Neuronal stem cell (in vitro differentiated cells): Measurements from ENCODE around the gene CFAP73.

Experiments used
- DNase-seq: peaks from one replicate; pipeline ENCODE4 v3.0.0-alpha.2; 2013; ENCODE audit warnings: low spot score
- H2AFZ ChIP-seq: one replicate; pipeline ENCODE4 v1.6.1; 2013; ENCODE audit warnings: mild to moderate bottlenecking, low read length, inconsistent platforms
- H2AK5ac ChIP-seq: 2 replicates; pipeline ENCODE4 v1.6.1; 2013; ENCODE audit warnings: low read depth, mild to moderate bottlenecking, inconsistent platforms, low read length, moderate library complexity, mixed read lengths
- H2BK120ac ChIP-seq: 2 replicates; pipeline ENCODE4 v1.6.1; 2013; ENCODE audit warnings: low read depth, mild to moderate bottlenecking, inconsistent platforms, low read length, moderate library complexity, mixed read lengths
- H2BK12ac ChIP-seq: one replicate; pipeline ENCODE4 v1.6.1; 2013; ENCODE audit warnings: low read length, inconsistent platforms
- H2BK15ac ChIP-seq: 2 replicates; pipeline ENCODE4 v1.6.1; 2013; ENCODE audit warnings: mild to moderate bottlenecking, low read length, inconsistent platforms, mixed read lengths
- H2BK5ac ChIP-seq: one replicate; pipeline ENCODE4 v1.6.1; 2013; ENCODE audit warnings: inconsistent platforms, mild to moderate bottlenecking, low read length, moderate library complexity
- H3K14ac ChIP-seq: one replicate; pipeline ENCODE4 v1.6.1; 2013; ENCODE audit warnings: low read length, inconsistent platforms
- H3K18ac ChIP-seq: 2 replicates; pipeline ENCODE4 v1.6.1; 2013; ENCODE audit warnings: low read length, inconsistent platforms
- H3K23ac ChIP-seq: 2 replicates; pipeline ENCODE4 v1.6.1; 2013; ENCODE audit warnings: low read depth, mild to moderate bottlenecking, mixed read lengths, low read length, inconsistent platforms; ENCODE audit not compliant: poor library complexity
- H3K27ac ChIP-seq: replicated peaks from 3 replicates; pipeline ENCODE4 v1.5.1; 2013; ENCODE audit warnings: low read length, inconsistent platforms
- H3K27me3 ChIP-seq, 3 experiments: 2 replicates each; pipeline ENCODE4 v1.6.1; 2013; ENCODE audit warnings: low read length in 3 of 3, mild to moderate bottlenecking in 2 of 3, inconsistent platforms in 1 of 3, low read depth in 1 of 3, mixed read lengths in 1 of 3, moderate library complexity in 1 of 3; ENCODE audit not compliant: control insufficient read depth in 3 of 3, insufficient read depth in 3 of 3
- H3K36me3 ChIP-seq, 2 donors: replicated peaks in 1 of 2; 2 replicates each; pipeline ENCODE4 v1.6.1; 2013; ENCODE audit warnings: low read length in 2 of 2; ENCODE audit not compliant: control insufficient read depth in 2 of 2, insufficient read depth in 2 of 2
- H3K4ac ChIP-seq: 2 replicates; pipeline ENCODE4 v1.6.1; 2013; ENCODE audit warnings: inconsistent platforms, mild to moderate bottlenecking, low read length, moderate library complexity
- H3K4me1 ChIP-seq, 2 donors: 1 replicate in 1 of 2; 2 replicates in 1 of 2; pipeline ENCODE4 v1.6.1; 2013; ENCODE audit warnings: low read length in 2 of 2, low read depth in 1 of 2; ENCODE audit not compliant: control insufficient read depth in 2 of 2, insufficient read depth in 1 of 2
- H3K4me2 ChIP-seq: one replicate; pipeline ENCODE4 v1.6.1; 2013; ENCODE audit warnings: mild to moderate bottlenecking, low read length, inconsistent platforms; ENCODE audit not compliant: insufficient read depth, poor library complexity, severe bottlenecking
- H3K4me3 ChIP-seq, 2 donors: 2 replicates each; pipeline ENCODE4 v1.5.1; 2013; ENCODE audit warnings: low read length in 2 of 2, mild to moderate bottlenecking in 2 of 2, inconsistent platforms in 1 of 2, moderate library complexity in 1 of 2
- H3K79me1 ChIP-seq: one replicate; pipeline ENCODE4 v1.6.1; 2013; ENCODE audit warnings: low read depth, mild to moderate bottlenecking, inconsistent platforms, low read length, moderate library complexity
- H3K9ac ChIP-seq: one replicate; pipeline ENCODE4 v1.6.1; 2013; ENCODE audit warnings: mild to moderate bottlenecking, low read depth, low read length, inconsistent platforms; ENCODE audit not compliant: poor library complexity
- H3K9me3 ChIP-seq, 2 donors: replicated peaks in 1 of 2; 2 replicates each; pipeline versions ENCODE3 to v1.6.1; 2013; ENCODE audit warnings: low read length in 2 of 2, mild to moderate bottlenecking in 2 of 2, inconsistent platforms in 1 of 2, low read depth in 1 of 2, mixed read lengths in 1 of 2, moderate library complexity in 1 of 2; ENCODE audit not compliant: control insufficient read depth in 2 of 2, insufficient read depth in 1 of 2
- H4K8ac ChIP-seq: one replicate; pipeline ENCODE4 v1.6.1; 2013; ENCODE audit warnings: low read depth, mild to moderate bottlenecking, inconsistent platforms, low read length, moderate library complexity
- H4K91ac ChIP-seq: one replicate; pipeline ENCODE4 v1.6.1; 2013; ENCODE audit warnings: low read length, low read depth, mild to moderate bottlenecking, inconsistent platforms; ENCODE audit not compliant: poor library complexity
- WGBS, 2 donors: extraction: QIAGEN DNeasy Blood & Tissue Kit; methylation state at CpG; one replicate each; pipeline ENCODE4 v1.1.7; 2013; ENCODE audit warnings: missing lambda C conversion rate in 2 of 2, mixed read lengths in 1 of 2; ENCODE audit not compliant: insufficient read length in 2 of 2, insufficient replicate concordance in 1 of 2; ENCODE audit errors: extremely low coverage in 2 of 2; 5-methylcytosine and 5-hydroxymethylcytosine counted together

CFAP73 gene

DNA sequence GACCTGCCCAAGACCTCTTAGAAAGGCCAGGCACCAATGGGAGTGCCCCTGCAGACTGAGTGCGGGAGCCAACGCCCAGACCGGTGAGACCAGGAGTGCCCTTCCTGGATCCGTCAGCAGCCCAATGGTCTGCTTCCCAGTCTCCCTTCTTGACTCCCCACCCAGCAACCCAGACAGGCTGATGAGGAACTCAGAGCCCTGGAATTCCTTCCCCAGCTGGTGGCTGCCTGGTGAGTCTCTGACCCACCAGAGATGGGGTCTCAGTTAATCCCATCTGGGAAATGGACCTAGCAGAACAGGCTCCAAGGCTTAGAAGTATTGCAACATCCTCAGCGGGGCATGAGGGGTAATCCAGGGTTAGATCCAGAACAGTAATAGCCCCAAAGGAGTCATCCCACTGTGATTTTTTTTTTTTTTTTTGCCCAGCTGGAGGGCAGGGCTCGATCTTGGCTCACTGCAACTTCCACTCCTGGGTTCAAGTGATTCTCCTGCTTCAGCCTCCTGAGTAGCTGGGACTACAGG lies 12.5 kb upstream of the CFAP73 start:
- Histone ChIP-seq H2AK5ac (no peak overlapping the region), H3K9me3 (no peaks in the 10 kb centered on the region), H3K18ac (no peak overlapping the region), H3K36me3 (no peaks in the 10 kb centered on the region), H2BK15ac (peak overlapping the region; percentile 42), H3K9ac (no peak overlapping the region), H3K23ac (no peak overlapping the region), H3K27me3 (peaks cover 3 to 56% (median 20%) of the 10 kb centered on the region in 3 experiments), H3K27ac (no peak overlapping the region), H3K14ac (no peak overlapping the region), H3K4ac (no peak overlapping the region), H3K79me1 (no peaks in the 10 kb centered on the region), H2BK120ac (no peak overlapping the region), H4K91ac (no peak overlapping the region), H3K4me3 (no peak overlapping the region), H2AFZ (no peak overlapping the region), H2BK5ac (no peak overlapping the region), H2BK12ac (no peak overlapping the region), H4K8ac (no peak overlapping the region), H3K4me1 (peaks cover 0 to 7% of the 10 kb centered on the region in 2 donors), H3K4me2 (no peak overlapping the region)
- WGBS, 2 donors = no CpG with 5 or more reads among the region's 6 CpGs
- no peak for DNase-seq

DNA sequence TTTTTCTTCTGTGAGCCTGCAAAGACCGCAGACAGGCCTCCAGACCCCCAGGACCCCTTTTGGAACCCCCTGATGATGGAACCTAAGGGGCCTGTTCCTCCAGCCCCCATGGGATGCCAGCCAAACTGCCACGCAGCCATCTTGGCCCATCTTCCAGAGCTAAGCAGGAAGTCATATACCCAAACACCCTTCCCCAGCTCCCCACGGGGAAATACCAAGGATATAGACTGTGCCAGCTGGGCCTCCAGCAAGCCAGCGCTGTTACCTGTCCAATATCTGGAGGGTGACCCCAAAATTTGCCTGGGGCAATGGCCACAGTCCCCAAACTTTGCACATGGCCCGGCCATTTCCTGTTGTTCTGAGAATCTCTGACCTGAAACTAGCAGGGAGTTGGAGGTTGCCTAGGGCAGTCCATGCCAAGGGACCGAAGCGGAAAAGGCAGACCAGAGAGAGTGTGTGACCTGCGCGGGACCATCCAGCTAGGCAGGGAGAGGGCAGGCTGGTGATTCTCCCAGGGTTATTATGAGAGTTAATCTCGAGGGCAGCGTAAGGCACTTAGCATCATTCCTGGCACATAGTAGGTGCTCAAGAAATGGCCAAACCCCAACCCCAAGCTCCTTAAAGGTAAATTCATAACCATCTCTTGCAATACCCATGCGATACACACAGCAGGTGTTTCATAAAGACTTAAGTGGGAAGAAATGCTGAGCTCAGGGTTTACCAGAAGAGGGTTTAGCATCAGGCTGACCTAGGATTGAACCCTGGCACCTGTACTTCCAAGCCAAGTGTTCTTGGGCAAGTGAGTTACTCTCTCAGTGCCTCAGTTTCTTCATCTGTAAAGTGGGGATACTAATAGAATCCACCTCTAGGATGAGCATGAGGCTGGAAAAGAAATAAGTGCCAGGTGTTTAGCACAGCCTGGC lies 11.4 kb upstream of the CFAP73 start:
- Histone ChIP-seq H3K14ac (no peak overlapping the region), H4K91ac (no peak overlapping the region), H3K9ac (no peak overlapping the region), H4K8ac (no peak overlapping the region), H3K4me2 (no peak overlapping the region), H3K4me3 (no peak overlapping the region), H3K4ac (no peak overlapping the region), H3K18ac (no peak overlapping the region), H2BK15ac (peak overlapping the region; percentile 69), H3K23ac (no peak overlapping the region), H3K27ac (no peak overlapping the region), H3K36me3 (no peaks in the 10 kb centered on the region), H2BK12ac (no peak overlapping the region), H3K79me1 (no peaks in the 10 kb centered on the region), H2BK120ac (no peak overlapping the region), H3K4me1 (peaks cover 3 to 7% of the 10 kb centered on the region in 2 donors), H2BK5ac (no peak overlapping the region), H3K27me3 (peaks cover 3 to 58% (median 20%) of the 10 kb centered on the region in 3 experiments), H2AFZ (no peak overlapping the region), H3K9me3 (no peaks in the 10 kb centered on the region), H2AK5ac (peak overlapping the region; percentile 44)
- no peak for DNase-seq
- WGBS, 2 donors = no CpG with 5 or more reads among the region's 12 CpGs

DNA sequence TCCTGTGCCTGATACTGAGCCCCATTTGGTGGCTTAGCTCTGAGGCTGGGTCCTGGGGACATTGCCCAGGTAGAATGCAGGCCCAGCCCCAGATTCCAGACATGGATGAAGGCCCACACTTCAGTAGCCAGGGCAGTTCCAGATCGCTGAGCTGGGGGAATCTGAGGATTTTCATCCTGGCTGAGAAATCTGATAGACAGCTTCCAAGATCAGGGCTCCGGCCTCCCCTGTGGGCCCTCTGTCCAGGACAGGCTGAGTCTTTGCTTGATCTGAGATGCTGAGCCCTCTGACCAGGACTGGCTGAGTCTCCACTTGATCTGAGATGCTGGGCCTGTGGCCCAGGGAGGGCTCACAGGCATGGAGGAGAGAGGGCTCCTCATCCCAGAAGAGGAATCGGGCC lies 10.7 kb upstream of the CFAP73 start:
- H3K4ac ChIP-seq = no peak overlapping the region
- peaks cover 3 to 51% (median 20%) of the 10 kb centered on the region in 3 experiments for H3K27me3 ChIP-seq
- H3K4me2 ChIP-seq = no peak overlapping the region
- no peak overlapping the region for H3K23ac ChIP-seq
- no peaks in the 10 kb centered on the region for H3K36me3 ChIP-seq
- H3K18ac ChIP-seq = no peak overlapping the region
- H3K9me3 ChIP-seq = no peaks in the 10 kb centered on the region
- no peak overlapping the region for H3K4me3 ChIP-seq
- H2AFZ ChIP-seq = no peak overlapping the region
- no peak overlapping the region for H2BK15ac ChIP-seq
- H4K91ac ChIP-seq = no peak overlapping the region
- no peak overlapping the region for H2AK5ac ChIP-seq
- H3K27ac ChIP-seq = no peak overlapping the region
- H3K79me1 ChIP-seq = no peaks in the 10 kb centered on the region
- no peak overlapping the region for H4K8ac ChIP-seq
- no CpG with 5 or more reads among the region's 3 CpGs for WGBS, 2 donors
- no peak overlapping the region for H2BK120ac ChIP-seq
- no peak overlapping the region for H2BK12ac ChIP-seq
- H3K9ac ChIP-seq = no peak overlapping the region
- H3K14ac ChIP-seq = no peak overlapping the region
- peaks cover 3 to 7% of the 10 kb centered on the region in 2 donors for H3K4me1 ChIP-seq
- DNase-seq = no peak
- no peak overlapping the region for H2BK5ac ChIP-seq

DNA sequence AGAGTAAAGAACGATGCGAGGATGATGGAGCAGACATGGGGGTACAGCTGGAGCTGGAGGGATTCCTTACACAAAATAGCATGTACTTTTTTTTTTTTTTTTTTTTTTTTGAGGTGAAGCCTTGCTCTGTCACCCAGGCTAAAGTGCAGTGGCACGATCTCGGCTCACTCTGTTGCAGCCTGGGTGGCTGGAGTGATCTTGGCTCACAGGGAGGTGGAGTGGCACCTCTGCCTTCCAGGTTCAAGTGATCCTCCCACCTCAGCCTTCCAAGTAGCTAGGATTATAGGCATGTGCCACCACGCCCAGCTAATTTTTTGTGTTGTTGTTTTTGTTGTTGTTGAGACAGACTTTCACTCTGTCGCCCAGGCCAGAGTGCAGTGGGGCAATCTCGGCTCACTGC lies 8.8 kb upstream of the CFAP73 start:
- H3K4me3 ChIP-seq = no peak overlapping the region
- no peak overlapping the region for H3K18ac ChIP-seq
- no peak overlapping the region for H3K9ac ChIP-seq
- peaks cover 3 to 4% of the 10 kb centered on the region in 2 donors for H3K4me1 ChIP-seq
- no peak overlapping the region for H3K14ac ChIP-seq
- no peak overlapping the region for H4K8ac ChIP-seq
- DNase-seq = no peak
- no peak overlapping the region for H2BK5ac ChIP-seq
- no peak overlapping the region for H2AK5ac ChIP-seq
- H3K36me3 ChIP-seq = no peaks in the 10 kb centered on the region
- no peak overlapping the region for H2BK12ac ChIP-seq
- no peak overlapping the region for H4K91ac ChIP-seq
- WGBS, 2 donors = no CpG with 5 or more reads among the region's 7 CpGs
- no peaks in the 10 kb centered on the region for H3K9me3 ChIP-seq
- no peak overlapping the region for H2BK15ac ChIP-seq
- H2AFZ ChIP-seq = no peak overlapping the region
- no peak overlapping the region for H2BK120ac ChIP-seq
- no peaks in the 10 kb centered on the region for H3K79me1 ChIP-seq
- H3K27me3 ChIP-seq = peaks cover 0 to 34% (median 6%) of the 10 kb centered on the region in 3 experiments
- H3K4me2 ChIP-seq = no peak overlapping the region
- H3K27ac ChIP-seq = no peak overlapping the region
- H3K4ac ChIP-seq = no peak overlapping the region
- H3K23ac ChIP-seq = no peak overlapping the region
